HepG2 (cell line): ENCODE data around the gene PRMT6. TPM values are rescaled to one million over a fixed set of nuclear protein-coding genes. Genes with fewer than 3 reads are reported as not detected.

ENCODE experiments used
- ATAC-seq: fragments of 200-7000 bp; cut with Tn5 transposase; 3 replicates; pipeline ENCODE4 v1.9.1; 2020; ENCODE audit warnings: mild to moderate bottlenecking, moderate library complexity
- BruUV-seq: library from RNA; stranded (reverse); fragments of 400-500 nt; replicated peaks from 2 replicates; lab custom pipeline; 2021; lab: Mats Ljungman, UMichigan
- CTCF ChIA-PET: fragments of 300-600 bp; formaldehyde crosslinking; extraction: SDS; loops from one replicate; lab custom pipeline; 2021; ENCODE audit warnings: low total read pairs, inconsistent platforms, low intra/inter-chr PET ratio; lab: Yijun Ruan, JAX
- POLR2A ChIA-PET: fragments of 350-600 bp; sonication (Branson Sonifier 250); formaldehyde crosslinking; loops from one replicate; lab custom pipeline; 2020; ENCODE audit warnings: antibody characterized with exemption, inconsistent platforms; lab: Yijun Ruan, JAX
- DNase-seq: peaks from one replicate; pipeline ENCODE4 v3.0.0-alpha.2; 2015; ENCODE audit warnings: low spot score
- FAIRE-seq: peaks from 3 replicates; lab custom pipeline; 2011; peaks lifted over from hg19 to GRCh38; lab: Jason Lieb, UNC
- H2AFZ ChIP-seq: one replicate; pipeline ENCODE4 v1.6.1; 2011; ENCODE audit warnings: low read length, inconsistent platforms
- H3K27ac ChIP-seq: fragments of 300-600 bp; 3 replicates; pipeline ENCODE4 v1.8.0; 2011; ENCODE audit warnings: mixed run types, mild to moderate bottlenecking, mixed read lengths, low read length, inconsistent platforms; ENCODE audit not compliant: insufficient read depth; ENCODE audit errors: extremely low read length
- H3K27me3 ChIP-seq, 2 experiments: fragments of 200-600 bp in 1 of 2; 2 replicates in 1 of 2; 3 replicates in 1 of 2; pipeline versions ENCODE4 v1.6.0 to v1.8.0; 2011; ENCODE audit warnings: low read length in 2 of 2, mild to moderate bottlenecking in 2 of 2, moderate library complexity in 2 of 2, inconsistent platforms in 1 of 2; ENCODE audit not compliant: insufficient read depth in 2 of 2, control insufficient read depth in 1 of 2
- H3K36me3 ChIP-seq, 2 experiments: fragments of 200-600 bp in 1 of 2; replicated peaks in 1 of 2; 2 replicates in 1 of 2; 3 replicates in 1 of 2; pipeline versions ENCODE4 v1.5.1 to v1.8.0; 2011; ENCODE audit warnings: low read length in 2 of 2, inconsistent platforms in 1 of 2; ENCODE audit not compliant: insufficient read depth in 2 of 2, control insufficient read depth in 1 of 2
- H3K4me1 ChIP-seq: 2 replicates; pipeline ENCODE4 v1.5.1; 2012; ENCODE audit warnings: low read length, inconsistent platforms; ENCODE audit not compliant: insufficient read depth
- H3K4me2 ChIP-seq: 2 replicates; pipeline ENCODE4 v1.6.0; 2011; ENCODE audit warnings: low read depth, low read length, inconsistent platforms
- H3K4me3 ChIP-seq, 3 experiments: fragments of 200-600 bp in 1 of 3; sonication (generic), shearing (Covaris generic) in 1 of 3; replicated peaks in 1 of 3; 2 replicates each; pipeline ENCODE4 v1.5.1; 2011 to 2016; ENCODE audit warnings: low read length in 3 of 3, inconsistent platforms in 2 of 3, low read depth in 2 of 3, mild to moderate bottlenecking in 2 of 3, control low read depth in 1 of 3, mixed read lengths in 1 of 3; ENCODE audit not compliant: insufficient read depth in 1 of 3
- H3K79me2 ChIP-seq: one replicate; pipeline ENCODE4 v1.6.1; 2011; ENCODE audit warnings: low read length, inconsistent platforms; ENCODE audit not compliant: insufficient read depth
- H3K9ac ChIP-seq: 2 replicates; pipeline ENCODE4 v1.6.0; 2011; ENCODE audit warnings: mild to moderate bottlenecking, low read depth, low read length, inconsistent platforms; ENCODE audit not compliant: insufficient read depth
- H3K9me3 ChIP-seq: 2 replicates; pipeline ENCODE4 v1.5.1; 2012; ENCODE audit warnings: mild to moderate bottlenecking, low read length
- H4K20me1 ChIP-seq: 2 replicates; pipeline ENCODE4 v1.6.0; 2011; ENCODE audit warnings: inconsistent platforms, mild to moderate bottlenecking, low read length, moderate library complexity; ENCODE audit not compliant: insufficient read depth
- ADNP ChIP-seq: sonication (generic); formaldehyde crosslinking; IDR thresholded peaks from 2 replicates; pipeline ENCODE4 v1.4.0; 2020; ENCODE audit warnings: missing genetic modification reagents
- ARHGAP35 ChIP-seq: sonication (generic); formaldehyde crosslinking; IDR thresholded peaks from 2 replicates; pipeline ENCODE4 v1.9.0; 2022; ENCODE audit warnings: mild to moderate bottlenecking, inconsistent platforms, moderate library complexity, missing genetic modification reagents, borderline replicate concordance
- CBFB ChIP-seq: sonication (generic); formaldehyde crosslinking; IDR thresholded peaks from 2 replicates; pipeline ENCODE4 v1.4.0; 2020; ENCODE audit warnings: missing genetic modification reagents
- HMGXB4 ChIP-seq, 2 experiments: sonication (generic) in 1 of 2; formaldehyde crosslinking in 1 of 2; IDR thresholded peaks; 2 replicates each; pipeline versions ENCODE4 v1.4.0 to v1.6.1; 2018 to 2020; ENCODE audit warnings: missing genetic modification reagents in 2 of 2, borderline replicate concordance in 1 of 2, low read depth in 1 of 2, mild to moderate bottlenecking in 1 of 2, missing biosample characterization in 1 of 2
- PHB2 ChIP-seq: fragments of 450-650 bp; IDR thresholded peaks from 2 replicates; pipeline ENCODE4 v1.6.1; 2018; ENCODE audit not compliant: partially characterized antibody
- STAG1 ChIP-seq: sonication (generic); formaldehyde crosslinking; IDR thresholded peaks from 2 replicates; pipeline ENCODE4 v1.4.0; 2020; ENCODE audit warnings: missing genetic modification reagents
- ZNF20 ChIP-seq: sonication (generic); formaldehyde crosslinking; IDR thresholded peaks from 2 replicates; pipeline ENCODE4 v1.4.0; 2020; ENCODE audit warnings: mild to moderate bottlenecking, moderate library complexity, missing genetic modification reagents
- ZNF503 ChIP-seq: sonication (generic); formaldehyde crosslinking; IDR thresholded peaks from 2 replicates; pipeline ENCODE4 v1.4.0; 2020; ENCODE audit warnings: missing genetic modification reagents
- ZUFSP ChIP-seq: sonication (generic); formaldehyde crosslinking; IDR thresholded peaks from 2 replicates; pipeline ENCODE4 v1.9.0; 2021; ENCODE audit warnings: missing genetic modification reagents, mild to moderate bottlenecking, borderline replicate concordance
- WGBS: methylation state at CpG from one replicate; pipeline ENCODE4 v1.1.6; 2017; ENCODE audit warnings: low lambda C conversion rate; 5-methylcytosine and 5-hydroxymethylcytosine counted together
- in situ Hi-C: cut with HindIII; loops from 2 replicates; pipeline ENCODE4 v1.10.0; 2017; ENCODE audit warnings: low pct_unique_long_range_greater_than_20kb; ENCODE audit not compliant: extremely low pct_ligation_motif_present
- intact Hi-C: fragments of 100-400 bp; cut with micrococcal nuclease; formaldehyde crosslinking; loops from one replicate; pipeline ENCODE4 v1.10.0; 2022; ENCODE audit not compliant: unreplicated experiment
- polyA plus RNA-seq, 8 experiments: library from polyadenylated mRNA; depleted of rRNA in 3 of 8; stranded (reverse) in 7 of 8; unstranded in 1 of 8; fragments of >200 nt; fragmentation: Illumina TruSeq in 4 of 8; extraction: Trizol in 4 of 8; gene quantifications; 2 replicates each; pipeline versions ENCODE4 v1.2.1 to v1.2.3, GENCODE V29; 2011 to 2016; ENCODE audit warnings: low read depth in 4 of 8, missing spikeins in 1 of 8, mixed read lengths in 1 of 8; ENCODE audit not compliant: insufficient read depth in 1 of 8
- total RNA-seq, 5 experiments: library from RNA; depleted of rRNA; stranded (reverse); fragments of >200 nt; fragmentation: Illumina TruSeq; extraction: Trizol; gene quantifications; 2 replicates each; pipeline ENCODE4 v1.2.3, GENCODE V29; 2016; ENCODE audit warnings: low read depth in 1 of 5

Gene PRMT6
- total and polyA plus RNA-seq, 2 of the 13 experiments (the other 11 are each of a cell fraction or from before 2014, with no cell fraction given), result 8.1 to 15.8 TPM

GRCh38 chr1:107047602-107048001 lies 8.9 kb upstream of the PRMT6 start:
- Histone ChIP-seq H3K4me3 (no peak overlapping the region), H2AFZ (no peak overlapping the region), H3K9me3 (no peaks in the 10 kb centered on the region), H3K4me1 (no peaks in the 10 kb centered on the region), H3K27me3 (no peaks in the 10 kb centered on the region), H4K20me1 (no peaks in the 10 kb centered on the region)
- BruUV-seq, result no TSS peak
- intact Hi-C loops, result no loop called here
- in situ Hi-C loops, result no loop called here
- no peak for TF ChIP-seq PHB2
- TF ChIP-seq CBFB, result no peak
- no peak for TF ChIP-seq ARHGAP35 (CRISPR knock-in tag)
- TF ChIP-seq HMGXB4 (CRISPR knock-in tag; IDR thresholded peaks at IDR 0.05; ENCODE audit: borderline replicate concordance in 1 of 2, low read depth in 1 of 2), result no peak
- TF ChIP-seq ZUFSP (CRISPR knock-in tag), result no peak
- TF ChIP-seq ZNF20, result peak; percentile 87; the same call in 1 of the 2 replicates
- no peak for TF ChIP-seq ADNP (CRISPR knock-in tag)
- no peak for TF ChIP-seq ZNF503 (CRISPR knock-in tag)
- TF ChIP-seq STAG1 (CRISPR knock-in tag), result peak; percentile 16; the same call in 1 of the 2 replicates
- TF ChIP-seq, all 625 proteins: peak for 2
- no peak overlapping the region for H3K4me2 ChIP-seq
- H3K79me2 ChIP-seq, result no peaks in the 10 kb centered on the region
- ATAC-seq (no peak), FAIRE-seq (no peak), DNase-seq (no peak)
- H3K36me3 ChIP-seq, result no peaks in the 10 kb centered on the region
- no peak overlapping the region for H3K27ac ChIP-seq
- ChIA-PET POLR2A (interaction anchor here (1.7 kb wide), 1 partner anchor 9 kb away, joined by 5 read pairs; the partner anchor contains the start of gene PRMT6), CTCF (no interaction called here)
- WGBS, result 3% methylated on average over 1 of the region's 1 CpG
- no peak overlapping the region for H3K9ac ChIP-seq
